Stimulated activated effector memory CD8-positive, alpha-beta T cell treated with anti-CD3 and anti-CD28 coated beads, Interleukin-12 subunit alpha, Interleukin-12 subunit beta, amount 100 ng/mL, for 72 hours (primary cell): Measurements from ENCODE around the gene NEDD4L.

ENCODE experiments used
- ATAC-seq: fragments of 150-1000 bp; cut with Tn5 transposase; 2 replicates; pipeline ENCODE4 v1.10.0; 2021
- DNase-seq, 2 donors: peaks; one replicate each; pipeline ENCODE4 v3.0.0; 2021 to 2022; ENCODE audit warnings: low spot score in 2 of 2
- H3K27ac Mint-ChIP-seq: one replicate; pipeline ENCODE4 v1.8.0; 2022; ENCODE audit warnings: mild to moderate bottlenecking, mixed read lengths
- H3K36me3 Mint-ChIP-seq: one replicate; pipeline ENCODE4 v1.8.0; 2022; ENCODE audit warnings: mild to moderate bottlenecking, mixed read lengths
- H3K4me1 Mint-ChIP-seq: one replicate; pipeline ENCODE4 v1.8.0; 2022; ENCODE audit warnings: mixed read lengths
- H3K4me3 Mint-ChIP-seq: one replicate; pipeline ENCODE4 v1.8.0; 2022; ENCODE audit warnings: mild to moderate bottlenecking, mixed read lengths
- H3K9me3 Mint-ChIP-seq: one replicate; pipeline ENCODE4 v1.8.0; 2022; ENCODE audit warnings: mixed read lengths

The NEDD4L gene

GRCh38 chr18:58447402-58448095 is 403.5 kb downstream of the NEDD4L start:
- Mint-ChIP-seq H3K36me3 (no peaks in the 10 kb centered on the region), H3K27ac (no peak overlapping the region), H3K9me3 (no peaks in the 10 kb centered on the region), H3K4me1 (no peaks in the 10 kb centered on the region), H3K4me3 (no peak overlapping the region)
- ATAC-seq: no peak
- DNase-seq: no peak

GRCh38 chr18:58449464-58449863 is 405.4 kb downstream of the NEDD4L start:
- Mint-ChIP-seq H3K4me3 (no peak overlapping the region), H3K9me3 (no peaks in the 10 kb centered on the region), H3K36me3 (no peaks in the 10 kb centered on the region), H3K27ac (peak overlapping the region; percentile 32), H3K4me1 (no peaks in the 10 kb centered on the region)
- ATAC-seq: peak; percentile 45
- no peak for DNase-seq
